ENCODE measurements around the gene SNTN.

The SNTN gene

DNA sequence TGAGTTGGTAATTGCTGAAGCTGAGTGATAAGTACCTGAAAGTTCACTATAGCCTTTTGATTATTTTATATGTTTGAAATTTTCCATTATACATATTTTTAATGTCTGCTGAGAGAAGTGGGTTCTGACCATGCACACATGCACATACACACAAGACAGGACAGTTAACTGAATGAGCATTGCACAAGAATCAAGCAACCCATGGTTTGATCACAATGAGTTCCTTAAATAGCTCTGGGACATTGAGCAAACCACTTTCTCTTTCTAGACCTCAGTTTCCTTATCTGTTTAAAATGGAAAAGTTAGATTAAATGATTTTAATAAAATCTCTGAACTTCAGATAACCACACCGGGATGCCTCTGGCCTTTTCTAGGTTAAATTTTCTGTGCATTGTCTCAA is 26.7 kb downstream of the SNTN start:
- DNase-seq: no peak

DNA sequence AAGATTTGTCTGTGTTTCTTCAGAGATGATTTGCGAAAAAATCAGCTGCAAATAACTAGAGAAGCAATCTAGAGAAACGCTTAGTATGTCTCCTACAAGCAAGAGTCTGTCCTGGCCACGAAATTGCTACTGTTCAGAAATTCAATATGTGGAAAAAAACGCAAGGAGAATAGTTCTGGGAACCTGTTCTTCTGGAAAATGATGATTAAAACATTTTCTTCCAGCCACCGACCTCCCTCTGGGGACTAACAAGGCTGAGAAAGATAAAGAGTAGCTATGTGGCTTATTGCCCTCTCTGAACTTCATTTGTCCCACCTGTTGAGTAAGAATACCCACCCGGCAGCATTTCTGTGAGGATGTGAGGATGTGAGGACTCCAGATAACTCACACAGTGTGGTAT is 31.6 kb downstream of the SNTN start:
- DNase-seq: no peak

DNA sequence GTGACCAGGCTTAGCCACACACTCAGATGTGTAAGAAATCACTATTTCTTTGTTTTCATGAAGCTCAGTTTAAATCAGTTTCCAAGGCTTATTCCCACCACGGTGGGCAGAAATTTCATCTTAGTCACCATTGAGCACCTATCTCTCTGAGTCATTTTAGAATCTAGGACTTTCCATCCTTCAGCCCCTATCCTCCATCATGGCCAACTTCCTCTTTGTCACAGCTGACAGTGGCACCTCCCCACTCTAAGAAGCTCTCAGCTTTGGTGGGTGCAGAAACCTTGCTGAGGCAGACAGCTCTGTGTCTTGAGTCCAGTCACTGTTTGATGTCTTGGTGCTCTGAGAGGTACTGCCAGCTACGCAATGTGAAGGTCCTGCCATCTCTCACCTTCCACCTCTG is 32.9 kb downstream of the SNTN start:
- no peak for DNase-seq

DNA sequence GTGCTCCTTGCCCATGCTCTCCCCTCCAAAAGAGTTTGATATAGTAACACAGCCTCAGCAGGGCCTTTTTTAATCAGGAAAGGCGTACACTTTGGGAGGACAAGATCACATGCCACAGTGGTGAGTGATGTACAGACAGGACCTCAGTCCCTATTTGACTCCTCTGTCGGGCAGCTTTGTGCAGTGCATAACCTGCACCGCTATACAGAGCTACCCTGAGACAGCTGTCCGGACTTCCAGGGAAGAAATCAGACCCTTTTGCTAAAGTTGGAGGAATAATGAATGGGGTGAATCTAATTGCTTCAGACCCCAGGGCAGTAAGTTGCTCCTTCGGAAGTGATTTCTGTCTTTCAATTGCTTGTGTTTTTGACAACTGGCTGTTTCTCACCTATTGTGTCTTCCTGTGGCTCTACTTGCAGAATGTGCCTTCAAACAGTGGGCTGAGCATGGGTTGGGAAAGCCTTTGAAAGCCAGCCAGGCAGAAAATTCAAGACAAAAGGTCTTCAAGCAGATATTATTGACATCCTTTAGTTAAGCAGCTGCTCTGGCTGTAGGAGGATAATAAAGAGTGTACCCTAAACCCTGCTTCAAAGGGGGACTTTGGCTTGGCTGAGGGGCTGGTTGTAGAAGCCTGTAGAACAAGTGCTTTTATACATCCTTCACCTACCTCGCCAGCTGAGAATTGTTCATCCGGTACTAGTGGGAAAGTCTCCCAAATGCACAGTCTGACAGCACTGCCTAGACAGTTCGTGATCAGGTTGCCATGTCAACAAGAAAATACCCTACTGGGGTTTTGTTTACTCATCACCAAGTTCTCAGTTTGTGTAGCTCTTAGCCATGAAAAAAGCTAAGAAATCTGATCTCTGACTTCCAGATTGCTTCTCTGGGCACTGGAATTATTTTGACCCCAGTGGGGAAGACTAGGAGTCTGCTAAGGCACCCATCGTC is 35.1 kb downstream of the SNTN start:
- DNase-seq: no peak

DNA sequence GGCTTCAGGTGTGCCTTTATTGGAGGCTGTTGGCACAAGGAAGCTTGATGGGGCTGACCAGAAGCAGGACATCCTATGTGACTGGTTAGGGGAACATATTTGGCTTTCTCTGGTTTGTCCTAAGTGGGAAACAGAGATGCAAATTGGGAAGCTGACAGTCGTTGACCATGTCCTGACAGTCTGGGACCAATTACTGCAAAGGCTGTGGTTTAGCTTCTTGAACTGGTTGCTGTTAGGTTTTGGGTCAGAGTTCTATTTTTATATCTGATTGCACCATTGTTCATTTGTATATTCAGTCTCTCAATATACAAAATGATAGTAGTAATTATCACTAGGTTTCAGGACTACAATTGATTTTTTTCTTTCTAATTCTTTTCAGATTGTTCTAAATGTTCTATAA is 36.8 kb downstream of the SNTN start:
- DNase-seq: no peak

DNA sequence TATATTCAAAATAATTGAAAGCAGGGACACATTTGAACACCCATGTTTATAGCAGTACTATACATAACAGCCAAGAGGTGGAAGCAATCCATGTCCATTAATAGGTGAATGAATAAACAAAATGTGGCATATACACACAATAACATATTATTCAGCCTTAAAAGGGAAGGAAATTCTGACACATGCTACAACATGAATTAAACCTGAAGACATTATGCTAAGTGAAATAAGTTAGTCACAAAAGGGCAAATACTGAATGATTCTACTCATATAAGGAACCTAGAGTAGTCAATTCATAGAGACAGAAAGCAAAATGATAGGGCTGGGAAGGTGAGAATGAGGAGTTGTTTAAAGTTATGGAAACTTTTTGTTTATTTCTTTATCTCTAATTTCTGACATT is 40.9 kb downstream of the SNTN start:
- DNase-seq: no peak

DNA sequence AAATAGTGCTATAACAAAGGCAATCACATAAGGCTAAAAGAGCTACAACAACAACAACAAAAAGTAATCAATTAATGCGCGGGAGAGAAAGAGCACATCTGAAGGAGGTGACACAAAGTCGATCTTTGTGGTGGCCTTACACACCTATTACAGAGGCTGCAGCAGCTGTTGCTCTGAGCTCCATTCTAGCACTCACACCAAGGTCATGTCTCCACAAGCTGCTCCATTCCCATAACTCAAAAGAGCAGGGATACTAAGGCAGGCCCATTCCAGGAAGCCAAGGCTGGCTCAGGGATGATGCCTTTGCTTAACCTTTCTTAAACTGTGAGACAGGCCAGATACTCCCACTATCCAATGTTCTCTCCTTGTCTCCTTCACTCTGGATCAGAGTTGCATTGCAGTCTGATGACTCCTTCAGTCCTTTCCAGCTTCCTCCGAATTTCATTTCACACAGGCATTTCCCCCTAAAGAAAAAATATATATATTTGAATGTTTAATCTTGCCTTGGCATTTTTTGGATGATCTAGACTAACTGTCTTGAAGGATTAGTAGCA is 52.7 kb downstream of the SNTN start:
- DNase-seq: no peak

DNA sequence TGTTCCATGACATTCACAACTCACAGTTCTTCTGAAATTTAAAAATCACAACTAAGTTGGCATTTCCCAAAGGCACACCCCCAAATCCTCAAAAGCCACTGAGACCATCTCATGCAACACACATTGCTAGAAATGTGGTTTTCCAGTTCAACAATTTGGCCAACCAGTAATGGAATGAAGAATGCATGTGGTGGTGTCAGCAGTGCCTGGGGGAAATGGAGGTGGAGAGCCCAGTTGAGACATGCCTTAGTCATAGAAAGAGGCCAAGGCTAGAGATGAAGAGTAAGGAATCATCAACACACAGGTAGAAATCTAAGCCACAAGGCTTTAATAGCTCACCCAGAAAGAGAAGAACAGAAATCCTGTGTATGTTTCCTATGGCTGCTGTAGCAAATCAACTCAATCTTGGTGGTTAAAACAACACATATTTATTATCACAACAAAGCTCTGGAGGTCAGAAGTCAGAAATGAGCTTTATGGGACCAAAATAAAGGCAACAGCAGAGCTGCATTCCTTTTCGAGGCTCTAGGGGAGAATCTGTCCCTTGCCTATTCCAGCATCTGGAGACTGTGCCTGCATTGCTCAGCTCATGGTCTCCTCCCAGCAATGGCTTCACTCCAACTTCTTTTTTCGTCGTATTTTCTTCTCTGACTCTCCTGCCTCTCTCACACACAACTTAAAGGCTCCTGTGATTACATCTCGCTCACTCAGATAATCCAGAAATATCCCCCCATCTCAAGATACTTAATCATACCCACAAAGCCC is 54.0 kb downstream of the SNTN start:
- DNase-seq: no peak

DNA sequence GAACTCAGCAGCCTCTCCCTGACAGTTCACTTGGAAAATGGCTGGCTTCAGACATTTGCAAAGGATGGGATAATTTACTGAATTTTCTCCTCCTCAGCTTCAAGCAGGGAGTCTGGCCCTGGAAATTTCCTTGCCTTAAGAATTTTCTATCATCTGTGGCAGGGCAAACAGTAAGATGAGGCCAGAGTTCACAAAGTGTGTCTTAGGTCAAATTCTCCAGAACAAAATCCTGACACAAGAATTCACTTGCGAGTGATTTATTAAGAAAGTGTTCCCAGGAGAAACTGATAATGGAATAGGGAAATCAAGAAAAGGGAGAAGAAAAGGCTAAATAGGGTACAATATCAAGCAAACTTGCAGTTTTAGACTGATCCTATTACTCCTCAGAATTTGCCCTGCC is 55.3 kb downstream of the SNTN start:
- DNase-seq: no peak

DNA sequence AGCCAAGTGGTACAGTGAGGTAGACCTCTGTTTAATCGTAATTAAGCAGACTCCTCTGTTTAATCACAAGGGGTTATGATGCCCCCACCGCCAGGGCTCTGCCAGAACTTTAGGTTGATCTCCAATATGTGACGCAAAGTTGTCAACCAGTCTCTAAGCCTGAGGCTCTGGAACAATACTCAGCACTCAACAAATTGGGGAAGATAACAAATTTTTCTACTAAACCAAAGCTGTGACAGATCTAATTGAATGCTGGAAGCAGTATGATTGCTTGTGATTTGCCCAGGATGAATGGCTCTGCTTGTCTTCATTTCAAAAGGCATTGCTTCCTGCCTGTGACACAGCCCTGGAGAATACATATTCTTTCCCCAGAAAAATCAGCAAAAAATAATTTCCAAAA is 57.1 kb downstream of the SNTN start:
- DNase-seq: no peak
